Left hindlimb (tissue), 1 donor: ENCODE measurements around the gene RSPRY1.
"Not testable (repeated sequence)": the region's sequence is repeated elsewhere in the genome, so short reads cannot be mapped to it uniquely, and the experiment has no call there.

Experiments used
- DNase-seq: peaks from one replicate; pipeline ENCODE4 v3.0.0-alpha.2; 2018

RSPRY1 gene

GRCh38 chr16:57273826-57274225 is 87.7 kb downstream of the RSPRY1 start:
- DNase-seq, result no peak

GRCh38 chr16:57275946-57276345 is 89.8 kb downstream of the RSPRY1 start:
- not testable (repeated sequence) for DNase-seq

GRCh38 chr16:57276596-57276995 is 90.5 kb downstream of the RSPRY1 start:
- no peak for DNase-seq

- DNase-seq, result no peak
Measured at GRCh38 chr16:57277586-57277985, 91.5 kb downstream of the RSPRY1 start.

- DNase-seq, result no peak
Measured at GRCh38 chr16:57278494-57278893, 92.4 kb downstream of the RSPRY1 start.

GRCh38 chr16:57279780-57280638 is 93.9 kb downstream of the RSPRY1 start:
- no peak for DNase-seq

- DNase-seq, result no peak
Measured at GRCh38 chr16:57281791-57282190, 95.7 kb downstream of the RSPRY1 start.

- no peak for DNase-seq
Measured at GRCh38 chr16:57282510-57283213, 96.5 kb downstream of the RSPRY1 start.

- no peak for DNase-seq
Measured at GRCh38 chr16:57283214-57283958, 97.3 kb downstream of the RSPRY1 start.

- no peak for DNase-seq
Measured at GRCh38 chr16:57283959-57284208, 97.8 kb downstream of the RSPRY1 start.

GRCh38 chr16:57284209-57284951 is 98.3 kb downstream of the RSPRY1 start, which contains the start of gene PLLP:
TSS of gene PLLP (minus strand) at chr16:57284672. CDS start at chr16:57284540, 132 bp downstream.
- DNase-seq, result no peak

- DNase-seq, result no peak
Measured at GRCh38 chr16:57284952-57285363, 98.8 kb downstream of the RSPRY1 start.

- no peak for DNase-seq
Measured at GRCh38 chr16:57285379-57285778, 99.2 kb downstream of the RSPRY1 start.

- no peak for DNase-seq
Measured at GRCh38 chr16:57289391-57290257, 103.5 kb downstream of the RSPRY1 start.
